Stimulated activated CD4-positive, alpha-beta T cell treated with anti-CD3 and anti-CD28 coated beads, Interleukin-2, amount 100 ng/mL, for 24 hours (primary cell): ENCODE data around the gene NAV1.

ENCODE experiments used
- DNase-seq, 2 donors: peaks; one replicate each; pipeline ENCODE4 v3.0.0-alpha.2; 2020

The NAV1 gene

GRCh38 chr1:201525193-201525778 is 13.6 kb upstream of the NAV1 start:
- DNase-seq: no peak

GRCh38 chr1:201527879-201528278 is 11.0 kb upstream of the NAV1 start:
- no peak for DNase-seq

- no peak for DNase-seq
Observed at GRCh38 chr1:201528631-201529252, 10.2 kb upstream of the NAV1 start.

GRCh38 chr1:201530741-201531531 is 8.0 kb upstream of the NAV1 start:
- peak; percentile 26 to 65 for DNase-seq

- no peak for DNase-seq
Observed at GRCh38 chr1:201531551-201532425, 7.1 kb upstream of the NAV1 start.

GRCh38 chr1:201533836-201534235 is 5.1 kb upstream of the NAV1 start:
- no peak for DNase-seq

- no peak for DNase-seq
Observed at GRCh38 chr1:201535046-201535918, 3.6 kb upstream of the NAV1 start.

- DNase-seq: no peak
Observed at GRCh38 chr1:201535919-201536245, 3.0 kb upstream of the NAV1 start.

GRCh38 chr1:201536558-201536957 is 2.4 kb upstream of the NAV1 start:
- no peak for DNase-seq

- no peak for DNase-seq
Observed at GRCh38 chr1:201537028-201537427, 1.9 kb upstream of the NAV1 start.

GRCh38 chr1:201537467-201537866 is 1.5 kb upstream of the NAV1 start:
- DNase-seq: no peak

GRCh38 chr1:201537891-201538611 is 876 bp upstream of the NAV1 start:
- DNase-seq: no peak

GRCh38 chr1:201539561-201540431 is 869 bp downstream of the NAV1 start:
- no peak for DNase-seq

GRCh38 chr1:201540846-201541735 is 2.2 kb downstream of the NAV1 start:
- no peak for DNase-seq

GRCh38 chr1:201542309-201543035 is 3.5 kb downstream of the NAV1 start:
- DNase-seq: no peak

GRCh38 chr1:201543871-201544642 is 5.1 kb downstream of the NAV1 start:
- DNase-seq: no peak

GRCh38 chr1:201544710-201545109 is 5.8 kb downstream of the NAV1 start:
- no peak for DNase-seq
